GM12801 (cell line): Measurements from ENCODE around the gene SEL1L2.

Source experiments
- CTCF ChIP-seq: IDR thresholded peaks from one replicate; pipeline ENCODE4 v1.5.1; 2011; ENCODE audit warnings: control low read depth; ENCODE audit not compliant: insufficient read length; ENCODE audit errors: extremely low read depth

Gene SEL1L2

GRCh38 chr20:13996265-13996664 is 5.9 kb upstream of the SEL1L2 start:
- TF ChIP-seq CTCF: no peak

- no peak for TF ChIP-seq CTCF
Measured at GRCh38 chr20:13995841-13996240, 5.4 kb upstream of the SEL1L2 start.

GRCh38 chr20:13995086-13995665 is 4.8 kb upstream of the SEL1L2 start, which contains the start of gene MACROD2:
Gene MACROD2, plus strand, starts transcription at chr20:13995516.
- no peak for TF ChIP-seq CTCF

- no peak for TF ChIP-seq CTCF
Measured at GRCh38 chr20:13991311-13991710, 897 bp upstream of the SEL1L2 start.

DNA sequence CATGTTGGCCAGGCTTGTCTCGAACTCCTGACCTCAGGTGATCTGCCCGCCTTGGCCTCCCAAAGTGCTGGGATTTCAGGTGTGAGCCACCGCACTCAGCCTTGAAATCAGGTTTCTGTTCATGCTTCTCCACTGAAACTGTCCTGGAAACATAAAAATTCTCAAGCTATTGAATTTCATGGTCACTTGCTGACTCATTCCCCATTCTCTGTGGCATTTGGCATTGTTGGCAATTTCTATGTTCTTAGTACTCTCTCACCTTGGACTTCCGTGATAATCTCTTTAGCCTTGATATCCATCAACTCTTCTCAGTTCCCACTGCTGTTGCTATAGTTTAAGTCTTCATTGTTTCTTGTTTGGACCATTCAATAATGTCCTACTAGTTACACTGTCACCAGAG is 6.2 kb downstream of the SEL1L2 start:
- TF ChIP-seq CTCF: no peak

DNA sequence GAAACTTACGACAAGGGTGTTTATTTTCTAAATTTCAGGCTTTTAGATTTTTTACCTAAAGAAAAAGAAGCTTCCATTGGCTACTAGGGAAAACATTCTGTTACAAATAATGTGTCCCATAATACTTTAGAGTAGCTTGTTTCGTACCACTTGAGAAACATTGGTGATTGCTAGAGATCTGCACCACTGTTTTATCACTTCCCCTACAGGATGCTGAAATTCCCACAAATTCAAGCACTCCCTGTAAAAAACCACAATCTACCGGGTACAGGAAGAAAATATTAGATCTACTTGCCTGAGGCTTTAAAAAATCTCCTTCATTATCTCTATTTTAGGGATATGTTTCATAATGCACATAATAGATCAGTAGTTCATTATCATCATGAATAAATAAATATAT is 29.9 kb downstream of the SEL1L2 start:
- no peak for TF ChIP-seq CTCF

DNA sequence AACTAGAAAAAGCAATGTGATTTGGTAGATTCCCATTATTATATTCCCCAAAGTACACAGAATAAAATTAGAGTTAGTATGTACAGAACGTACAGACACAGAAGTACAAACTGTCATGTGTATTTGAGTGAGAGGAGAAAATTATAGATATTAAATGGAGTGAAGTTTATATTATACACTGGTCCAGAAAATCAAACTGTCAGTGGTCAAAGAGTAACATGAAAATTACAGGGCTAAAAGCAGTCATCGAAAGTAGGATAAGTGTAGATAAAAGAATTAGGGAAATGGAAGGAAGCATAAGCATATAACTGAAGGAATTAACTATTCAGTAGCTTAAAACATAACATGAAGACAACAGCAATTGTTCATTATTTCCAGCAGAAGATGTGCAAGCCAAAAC is 30.3 kb downstream of the SEL1L2 start:
- no peak for TF ChIP-seq CTCF
